Pulmonary artery endothelial cell (primary cell): Measurements from ENCODE around the gene TMEM131L. TPM values are rescaled to one million over a fixed set of nuclear protein-coding genes. Genes with fewer than 3 reads are reported as not detected.
"Not testable (repeated sequence)": the region's sequence is repeated elsewhere in the genome, so short reads cannot be mapped to it uniquely, and the experiment has no call there.

Experiments used
- DNase-seq: peaks from one replicate; pipeline ENCODE4 v3.0.0-alpha.2; 2011; ENCODE audit warnings: low read depth, low spot score
- total RNA-seq: library from RNA; depleted of rRNA; stranded (reverse); fragments of >200 nt; gene quantifications from 2 replicates; pipeline ENCODE4 v1.2.3, GENCODE V29; 2014

Gene TMEM131L
- total RNA-seq, 1 donor from 2014 or later = 9.8 TPM

DNA sequence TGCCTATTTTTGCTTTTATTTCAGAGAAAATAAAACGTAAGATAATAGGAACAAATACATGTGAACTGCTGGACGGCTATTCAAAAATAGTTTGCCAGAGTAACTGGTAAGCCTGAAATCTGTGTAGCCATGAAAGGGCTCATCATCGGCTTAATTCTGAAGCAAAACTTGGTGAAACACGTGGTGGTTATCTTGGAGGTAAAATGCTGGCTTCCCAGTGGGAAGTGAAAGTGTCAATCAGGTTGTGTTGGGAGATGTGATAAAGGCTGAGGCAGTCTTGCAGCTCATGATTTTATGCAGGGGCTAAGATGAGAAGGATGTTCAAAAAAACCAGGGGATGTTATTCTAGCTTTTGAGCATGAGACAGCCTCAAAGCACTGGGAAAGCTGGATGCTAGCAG, 181.8 kb downstream of the TMEM131L start:
- DNase-seq = no peak

DNA sequence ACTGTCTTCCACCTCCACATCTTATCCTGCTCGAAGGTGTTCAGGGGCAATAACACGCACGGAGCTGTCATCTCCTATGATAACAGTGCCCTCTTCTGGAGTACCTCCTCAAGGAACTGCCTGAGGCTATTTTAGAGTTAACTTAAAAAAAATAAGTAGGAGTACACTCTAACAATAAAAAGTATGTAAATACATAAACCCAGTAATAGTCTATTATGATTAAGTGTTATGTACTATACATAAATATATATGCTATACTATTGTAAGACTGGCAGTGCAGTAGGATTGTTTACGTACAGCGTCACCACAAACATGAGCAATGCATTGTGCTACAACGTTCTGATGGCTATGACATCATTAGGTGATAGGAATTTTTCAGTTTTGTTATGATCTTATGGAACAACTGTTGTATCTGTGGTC, 183.4 kb downstream of the TMEM131L start:
- no peak for DNase-seq

DNA sequence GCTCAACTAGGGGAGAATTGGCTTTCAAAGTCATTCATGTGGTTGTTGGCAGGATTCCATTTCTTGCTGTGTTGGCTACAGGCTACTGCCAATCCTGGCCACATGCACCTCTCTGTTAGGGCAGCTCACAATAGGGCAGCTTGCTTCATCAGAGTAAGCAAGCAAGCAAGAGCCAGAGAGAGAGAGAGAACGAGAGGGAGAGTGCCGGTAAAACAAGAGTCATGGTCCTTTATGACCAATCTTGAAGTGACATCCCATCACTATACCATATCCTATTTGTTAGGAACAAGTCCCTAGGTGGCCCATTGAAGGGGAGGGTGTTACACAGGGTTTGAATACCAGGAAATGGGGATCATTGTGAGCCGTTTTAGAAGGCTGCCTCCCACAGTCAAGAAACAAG, 185.0 kb downstream of the TMEM131L start:
- no peak for DNase-seq

DNA sequence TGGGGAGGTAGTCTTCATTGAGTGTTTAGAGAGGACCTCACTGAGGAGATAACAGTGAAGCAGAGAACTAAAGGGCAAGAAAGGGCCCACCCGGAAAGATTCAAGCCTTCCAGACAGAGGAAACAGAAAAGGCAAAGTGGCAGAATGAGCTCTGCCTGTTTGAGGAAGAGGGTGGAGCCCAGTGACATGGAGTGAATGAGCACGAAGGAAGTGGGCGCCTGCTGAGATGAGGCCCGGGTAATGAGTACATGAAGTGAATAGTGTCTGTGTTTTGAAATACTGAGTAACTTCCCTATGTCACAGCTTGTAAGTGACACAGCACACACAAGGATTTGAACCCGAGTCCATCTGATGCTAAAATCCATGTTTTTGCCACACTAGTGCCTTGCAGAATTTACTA, 185.4 kb downstream of the TMEM131L start:
- no peak for DNase-seq

DNA sequence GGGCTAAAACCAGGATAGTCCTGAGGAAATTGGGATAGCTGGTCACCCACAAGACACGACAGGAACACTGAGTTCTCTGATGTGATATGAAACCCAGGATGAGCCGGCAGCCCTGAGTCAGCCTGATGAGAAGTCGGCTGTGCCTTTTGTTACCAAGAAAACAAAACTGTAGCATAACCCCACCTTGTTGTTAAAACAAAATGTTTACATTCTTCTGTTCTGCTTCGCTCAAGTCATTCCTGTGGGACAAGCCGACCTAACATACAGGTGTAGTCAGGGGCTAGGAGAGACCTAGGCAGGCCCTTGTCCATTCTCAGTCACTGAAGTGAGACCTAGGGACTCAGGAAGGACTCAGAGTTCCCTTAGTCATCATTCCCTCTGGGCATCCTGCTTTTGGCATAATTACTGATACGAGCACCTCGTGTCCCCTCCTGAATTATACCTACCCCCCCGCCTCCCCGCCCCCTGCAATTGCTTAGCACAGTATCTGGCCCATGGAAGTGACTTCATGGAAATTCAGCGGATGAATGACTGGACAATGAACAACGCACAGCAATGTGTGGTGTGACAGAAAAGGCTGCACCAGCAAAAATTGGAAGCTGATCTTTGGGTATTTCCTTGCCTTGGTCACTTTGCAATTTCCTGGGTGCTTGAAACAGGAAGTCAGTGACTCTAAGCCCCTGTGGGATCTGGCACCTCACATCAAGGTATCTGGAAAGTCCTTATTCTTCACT, 186.1 kb downstream of the TMEM131L start:
- DNase-seq = no peak

DNA sequence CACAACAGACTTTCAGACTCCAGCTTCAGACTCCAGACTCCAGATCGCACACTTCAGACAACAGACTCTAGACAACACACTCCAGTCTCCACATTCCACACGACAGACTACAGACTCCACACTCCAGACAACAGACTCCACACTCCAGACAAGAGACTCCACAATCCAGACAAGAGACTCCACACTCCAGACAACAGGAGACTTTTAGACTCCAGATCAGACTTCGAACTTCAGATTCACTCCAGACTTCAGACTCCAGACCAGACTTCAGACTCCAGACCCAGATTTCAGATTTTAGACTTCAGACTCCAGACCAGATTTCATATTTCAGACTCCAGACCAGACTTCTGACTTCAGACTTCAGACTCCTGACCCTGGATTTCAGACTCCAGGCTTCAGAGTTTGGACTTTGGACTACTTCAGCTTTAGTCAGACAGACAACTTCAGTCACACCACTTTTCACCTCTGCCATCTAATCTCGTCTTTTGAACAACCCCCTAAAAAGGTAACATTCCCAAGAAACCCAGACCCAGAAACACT, 188.9 kb downstream of the TMEM131L start:
- DNase-seq = no peak

DNA sequence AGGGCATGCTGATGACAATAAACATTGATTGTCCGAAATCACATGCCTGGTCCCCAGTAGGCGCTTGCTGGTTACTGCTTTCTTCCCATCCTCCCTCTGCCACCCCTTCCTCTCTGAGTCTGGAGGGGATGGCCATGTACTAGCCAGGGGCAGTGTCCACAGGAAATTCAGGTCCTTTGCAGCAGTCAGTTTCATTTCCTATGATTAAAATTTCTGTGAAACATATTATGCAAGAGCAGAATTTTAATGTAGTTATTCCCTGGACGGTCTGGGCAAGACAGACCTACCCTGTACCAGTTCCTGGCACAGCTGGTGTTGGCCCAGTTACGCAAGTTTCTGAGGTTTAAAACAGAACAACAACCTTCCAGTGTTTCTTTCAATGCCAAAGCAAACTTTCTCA, 189.8 kb downstream of the TMEM131L start:
- DNase-seq = no peak

DNA sequence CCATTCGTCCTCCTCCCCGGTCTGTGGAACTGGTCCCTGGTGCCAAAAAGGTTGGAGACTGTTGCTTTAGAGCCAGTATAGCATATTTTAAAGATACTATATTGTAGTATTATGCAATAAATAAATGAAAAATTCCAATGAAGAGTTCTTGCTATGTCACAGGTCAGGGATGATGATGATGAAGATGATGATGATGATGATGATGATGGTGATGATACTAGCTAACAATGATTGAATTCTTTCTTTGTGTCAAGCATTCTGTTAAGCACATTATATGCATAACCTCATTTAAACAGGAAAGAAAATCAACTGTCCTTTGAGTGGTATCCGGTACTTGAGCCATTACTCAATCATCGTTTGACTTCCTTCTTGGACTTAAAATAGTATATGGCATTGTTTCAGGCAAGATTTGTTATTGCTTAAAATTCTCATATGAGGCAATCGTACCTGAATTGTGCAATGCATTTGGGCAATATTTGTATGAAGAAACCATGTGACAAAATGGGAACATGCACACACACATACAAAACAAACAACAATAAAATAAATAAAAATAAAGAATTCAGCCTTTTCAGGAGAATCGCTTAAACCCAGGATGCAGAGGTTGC, 195.2 kb downstream of the TMEM131L start:
- DNase-seq = no peak

DNA sequence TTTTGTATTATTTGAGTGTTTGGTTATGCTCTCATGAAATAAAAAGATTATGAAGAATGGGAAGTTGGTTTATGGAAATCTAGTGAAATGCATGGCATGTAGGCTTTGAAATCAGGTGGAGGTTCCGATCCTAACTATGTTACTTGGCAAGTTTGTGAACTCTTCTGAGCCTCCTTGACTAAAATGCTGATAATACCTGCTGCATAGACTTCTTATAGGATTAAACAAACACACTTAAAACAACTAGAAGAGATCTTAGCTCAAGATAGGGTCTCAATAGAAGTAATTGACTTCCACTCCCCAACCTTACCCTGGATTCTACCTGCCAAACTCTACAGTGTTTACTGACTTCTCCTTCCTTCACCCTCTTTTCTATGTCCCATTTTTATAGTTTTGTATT, 195.7 kb downstream of the TMEM131L start:
- no peak for DNase-seq

DNA sequence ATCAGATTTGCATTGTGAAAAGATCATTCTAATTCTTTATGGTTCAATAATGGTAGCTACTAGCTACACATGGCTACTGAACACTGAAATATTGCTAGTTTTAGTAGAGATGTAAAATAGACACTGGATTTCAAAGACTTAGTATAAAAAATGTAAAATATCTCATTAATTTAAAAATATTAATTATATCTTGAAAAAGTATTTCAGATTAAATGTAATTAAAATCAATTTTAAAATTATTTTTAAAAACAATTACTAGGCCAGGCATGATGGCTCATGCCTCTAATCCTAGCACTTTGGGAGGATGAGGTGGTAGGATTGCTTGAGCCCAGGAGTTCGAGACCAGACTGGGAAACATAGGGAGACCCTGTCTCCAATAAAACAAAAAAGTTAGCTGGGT, 197.5 kb downstream of the TMEM131L start:
- no peak for DNase-seq

DNA sequence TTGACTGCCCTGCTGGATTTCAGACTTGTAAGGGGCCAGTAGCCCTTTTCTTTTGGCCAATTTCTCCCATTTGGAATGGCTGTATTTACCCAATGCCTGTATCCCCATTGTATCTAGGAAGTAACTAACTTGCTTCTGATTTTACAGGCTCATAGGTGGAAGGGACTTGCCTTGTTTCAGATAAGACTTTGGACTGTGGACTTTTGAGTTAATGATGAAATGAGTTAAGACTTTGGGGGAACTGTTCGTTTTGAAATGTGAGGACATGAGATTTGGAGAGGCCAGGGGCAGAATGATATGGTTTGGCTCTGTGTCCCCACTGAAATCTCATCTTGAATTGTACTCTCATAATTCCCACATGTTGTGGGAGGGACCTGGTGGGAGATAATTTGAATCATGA, 200.3 kb downstream of the TMEM131L start:
- DNase-seq = not testable (repeated sequence)

DNA sequence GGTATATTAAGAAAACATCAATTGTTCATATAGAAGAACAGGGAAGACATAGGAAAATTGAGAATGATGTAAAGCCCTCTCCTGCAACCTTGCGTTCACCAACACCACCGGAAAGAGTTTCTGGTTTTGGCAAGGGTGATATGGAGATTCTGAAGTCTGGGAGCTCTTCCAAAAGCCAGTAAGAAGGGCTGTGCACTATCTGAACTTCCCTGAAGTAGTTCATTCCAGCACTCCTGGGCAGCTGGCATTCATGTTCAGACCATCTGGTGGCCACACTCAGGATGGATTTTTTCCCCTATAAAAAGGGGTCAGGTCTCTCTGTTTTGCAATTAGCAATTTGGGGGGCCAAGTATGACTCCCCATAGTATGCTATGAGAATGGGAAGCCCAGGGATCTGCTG, 202.5 kb downstream of the TMEM131L start:
- DNase-seq = no peak

DNA sequence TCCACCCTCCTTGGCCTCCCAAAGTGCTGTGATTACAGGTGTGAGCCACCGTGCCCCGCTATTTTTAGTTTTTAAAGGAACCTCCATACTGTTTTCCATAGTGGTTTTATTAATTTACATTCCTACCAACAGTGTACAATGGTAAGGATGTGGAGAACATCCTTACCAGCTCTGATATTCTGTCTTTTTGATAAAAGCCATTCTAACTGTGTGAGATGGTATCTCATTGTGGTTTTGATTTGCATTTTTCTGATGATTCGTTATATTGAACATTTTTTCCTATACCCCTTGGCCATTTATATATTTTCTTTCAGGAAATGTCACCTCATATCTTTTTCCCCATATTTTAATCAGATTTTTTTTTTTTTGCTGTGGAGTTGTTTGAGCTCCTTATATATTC, 203.7 kb downstream of the TMEM131L start:
- DNase-seq = no peak

DNA sequence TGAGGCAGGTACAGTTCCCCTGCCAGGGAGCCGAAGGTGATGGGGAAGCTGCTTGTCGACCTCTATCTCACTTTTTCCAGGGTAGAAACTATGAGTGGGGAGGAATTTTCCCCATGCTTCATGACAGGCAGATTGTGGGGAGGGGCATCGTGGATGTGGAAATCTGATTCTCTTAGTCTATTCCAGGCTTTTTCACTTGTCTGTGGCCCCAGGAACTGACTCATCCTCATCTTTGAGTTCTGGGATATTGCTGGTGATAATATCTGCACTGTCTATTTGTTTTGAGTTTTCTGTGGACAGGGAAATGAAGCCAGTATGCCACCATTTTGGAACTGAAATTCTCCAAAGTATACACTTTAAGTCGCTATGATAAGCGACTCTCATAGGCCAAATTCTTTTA, 210.3 kb downstream of the TMEM131L start:
- DNase-seq = no peak

DNA sequence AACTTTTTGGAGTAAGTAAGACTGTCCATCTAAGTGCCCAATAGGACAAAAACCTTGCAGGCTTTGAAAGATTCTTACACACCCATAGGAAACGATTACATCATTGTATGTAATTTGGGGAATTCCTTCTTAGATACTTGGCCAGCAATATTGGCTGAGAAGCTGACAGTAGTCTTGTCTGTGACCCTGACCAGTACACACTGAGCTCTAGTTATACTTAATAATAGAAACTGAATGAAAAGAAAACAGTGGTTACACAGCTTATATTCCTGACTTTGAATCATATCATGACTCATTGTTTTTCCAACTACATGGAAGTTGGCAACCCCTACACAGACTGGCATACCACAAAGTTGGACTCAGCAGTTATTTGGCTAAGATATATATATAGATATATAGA, 210.8 kb downstream of the TMEM131L start:
- peak; percentile 79 for DNase-seq

DNA sequence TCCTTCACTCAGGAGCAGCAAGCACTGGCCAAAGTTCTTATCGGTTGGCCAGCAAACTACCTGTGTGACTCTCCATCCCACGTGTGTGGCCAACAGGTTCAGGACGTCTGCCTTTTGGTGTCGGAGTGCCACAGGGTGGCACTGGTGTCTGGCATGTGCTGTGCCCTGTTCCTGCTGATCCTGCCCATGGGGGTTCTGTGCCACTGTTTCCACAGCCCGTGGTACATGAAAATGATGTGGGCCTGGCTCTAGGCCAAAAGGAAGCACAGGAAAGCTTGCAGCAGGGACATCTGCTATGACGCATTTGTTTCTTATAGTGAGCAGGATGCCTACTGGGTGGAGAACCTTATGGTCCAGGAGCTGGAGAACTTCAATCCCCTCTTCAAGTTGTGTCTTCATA, 213.3 kb downstream of the TMEM131L start:
- no peak for DNase-seq

DNA sequence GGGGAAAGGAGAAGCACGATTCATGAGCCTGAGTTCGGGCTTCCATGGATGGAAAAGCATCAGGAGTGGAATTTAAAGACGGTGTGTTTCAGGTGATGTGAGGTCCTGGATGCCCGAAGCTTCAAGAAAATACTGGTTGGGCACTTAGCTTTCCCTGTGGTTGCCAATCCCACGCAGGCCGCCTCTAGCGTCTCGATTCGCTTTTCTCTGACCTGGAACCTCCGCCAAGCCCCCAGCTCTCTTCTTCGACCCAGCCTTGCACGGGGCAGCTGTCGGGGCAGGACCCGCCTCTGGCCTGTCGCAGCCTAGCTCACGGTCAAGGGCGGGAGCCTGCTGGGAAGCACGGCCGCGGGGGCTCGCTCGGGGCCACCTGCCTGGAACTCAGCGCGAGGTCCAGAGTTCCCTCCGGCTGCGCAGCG, 217.6 kb downstream of the TMEM131L start:
- no peak for DNase-seq

DNA sequence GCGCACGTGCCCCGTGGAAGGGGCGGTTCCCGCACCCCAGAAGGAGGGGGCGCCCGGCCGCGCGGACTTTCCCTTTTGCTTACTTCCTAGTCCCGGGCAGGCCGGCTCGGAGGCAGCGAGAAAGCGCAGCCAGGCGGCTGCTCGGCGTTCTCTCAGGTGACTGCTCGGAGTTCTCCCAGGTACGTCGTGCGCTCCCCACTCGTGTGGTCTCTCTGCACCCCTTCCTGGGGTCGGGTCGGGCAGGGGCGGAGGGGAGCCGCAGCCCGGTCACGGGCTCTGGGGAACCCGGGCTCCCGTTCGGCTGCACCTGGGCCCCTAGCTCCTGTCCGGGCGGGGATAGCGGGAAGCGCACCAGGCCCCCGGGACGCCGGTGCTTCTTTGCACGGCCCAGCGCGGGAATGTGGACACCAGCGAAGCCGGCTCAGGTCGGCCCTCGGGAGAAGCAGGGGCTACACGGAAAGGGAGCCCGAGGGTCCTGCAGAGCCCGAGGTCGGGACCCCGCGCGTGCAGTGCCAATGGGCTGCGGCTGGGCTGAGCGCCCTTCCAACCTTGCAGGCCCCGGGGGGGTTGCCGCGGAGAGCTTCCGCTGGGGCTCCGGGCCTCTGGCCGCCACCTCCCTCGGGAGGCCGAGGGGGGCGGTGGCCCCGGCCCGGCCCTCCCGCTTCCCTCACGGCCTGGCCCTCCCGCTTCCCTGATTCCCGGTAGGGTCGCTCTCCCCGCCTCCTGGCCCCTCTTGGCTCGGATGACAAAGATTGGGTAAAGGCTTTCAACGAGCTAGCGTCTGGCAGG, 218.2 kb downstream of the TMEM131L start, which contains the start of gene TLR2:
Gene TLR2, plus strand, starts transcription at position 99 of the 789 bp plus-strand sequence. CDS start 18,628 bp downstream, outside the sequence.
- no peak for DNase-seq

DNA sequence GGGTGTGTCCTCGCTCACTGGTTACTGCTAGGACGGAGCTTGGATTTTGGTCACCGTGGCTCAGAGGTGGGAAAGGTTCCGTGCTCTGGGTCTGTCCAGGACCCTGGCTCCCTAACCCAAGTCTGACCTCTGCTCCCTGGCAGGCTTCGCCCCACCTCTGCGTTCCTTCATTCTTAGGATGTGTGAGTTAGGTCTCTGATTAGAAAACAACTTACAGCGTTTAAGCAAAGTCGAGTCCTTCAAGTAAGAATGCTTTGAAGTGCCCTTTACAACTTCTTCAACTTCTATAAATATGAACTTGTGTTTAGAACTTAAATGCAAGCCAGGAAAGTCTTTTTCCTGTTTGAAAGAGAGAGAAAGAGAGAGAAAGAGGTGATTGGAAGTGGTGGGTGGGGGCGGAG, 218.8 kb downstream of the TMEM131L start:
- DNase-seq = no peak
